GM12872 (cell line): Measurements from ENCODE around the gene MCUB.

Source experiments
- CTCF ChIP-seq: IDR thresholded peaks from 3 replicates; pipeline ENCODE4 v1.5.1; 2011; ENCODE audit warnings: low read depth, mild to moderate bottlenecking, low read length, moderate library complexity; ENCODE audit not compliant: insufficient read depth

Gene MCUB

GRCh38 chr4:109708990-109709389 is 148.9 kb downstream of the MCUB start:
- no peak for TF ChIP-seq CTCF

DNA sequence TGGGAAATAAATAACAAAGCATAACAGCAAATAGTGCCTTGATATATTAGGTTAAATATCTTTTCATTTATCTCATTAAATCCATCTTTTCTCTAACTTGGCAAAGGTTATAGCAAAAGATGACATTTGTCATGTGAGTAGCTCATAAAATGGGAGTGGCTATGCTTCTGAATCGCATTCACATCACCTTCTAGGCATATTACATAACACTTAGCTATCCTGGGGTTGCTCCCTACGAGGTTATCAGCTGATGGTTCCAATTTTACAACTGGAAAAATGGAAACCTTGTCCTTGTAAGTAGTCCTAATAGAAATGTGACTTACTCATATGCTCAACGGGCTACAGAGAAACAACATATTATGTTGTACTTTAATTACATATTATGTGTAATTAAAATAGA is 153.5 kb downstream of the MCUB start:
- no peak for TF ChIP-seq CTCF

- no peak for TF ChIP-seq CTCF
These were observed 158.7 kb downstream of the MCUB start for GRCh38 chr4:109718759-109719158.

GRCh38 chr4:109719604-109720003 is 159.6 kb downstream of the MCUB start:
- TF ChIP-seq CTCF, result no peak

DNA sequence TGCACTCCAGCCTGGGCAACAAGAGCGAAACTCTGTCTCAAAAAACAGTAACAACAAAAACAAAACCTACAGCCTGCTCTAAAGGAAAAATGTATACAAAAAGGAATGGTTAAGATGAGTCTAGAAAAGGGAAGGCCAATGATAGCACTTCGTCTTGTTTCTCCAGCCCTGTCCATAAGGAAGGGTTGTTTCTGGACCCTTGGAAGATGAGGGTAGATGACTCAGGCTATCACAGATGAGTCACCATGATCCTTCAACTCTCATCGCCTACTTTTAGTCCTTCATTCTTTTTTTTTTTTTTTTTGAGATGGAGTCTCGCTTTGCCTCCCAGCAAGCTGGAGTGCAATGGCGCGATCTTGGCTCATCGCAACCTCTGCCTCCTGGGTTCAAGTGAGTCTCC is 161.0 kb downstream of the MCUB start:
- no peak for TF ChIP-seq CTCF

DNA sequence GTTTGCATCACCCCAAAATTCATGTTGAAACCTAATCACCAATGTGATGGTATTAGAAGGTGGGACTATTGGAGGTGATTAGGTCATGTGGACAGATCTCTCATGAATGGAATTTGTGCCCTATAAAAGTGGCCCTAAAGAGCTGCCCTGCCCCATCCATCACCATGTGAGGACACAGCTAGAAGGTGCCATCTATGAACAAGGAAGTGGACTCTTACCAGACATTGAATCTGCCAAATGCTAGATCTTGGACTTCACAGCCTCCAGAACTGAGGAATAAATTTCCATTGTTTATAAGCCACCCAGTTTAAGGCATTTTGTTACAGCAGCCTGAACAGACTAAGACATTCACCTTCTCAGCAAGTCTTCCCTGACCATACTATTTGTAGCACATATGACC is 162.3 kb downstream of the MCUB start:
- TF ChIP-seq CTCF, result no peak

GRCh38 chr4:109723110-109723509 is 163.1 kb downstream of the MCUB start:
- no peak for TF ChIP-seq CTCF

- no peak for TF ChIP-seq CTCF
These were observed 168.3 kb downstream of the MCUB start for GRCh38 chr4:109728385-109728784.
